Measurements from ENCODE around the gene PLVAP.

- TF ChIP-seq, protein P1, sequence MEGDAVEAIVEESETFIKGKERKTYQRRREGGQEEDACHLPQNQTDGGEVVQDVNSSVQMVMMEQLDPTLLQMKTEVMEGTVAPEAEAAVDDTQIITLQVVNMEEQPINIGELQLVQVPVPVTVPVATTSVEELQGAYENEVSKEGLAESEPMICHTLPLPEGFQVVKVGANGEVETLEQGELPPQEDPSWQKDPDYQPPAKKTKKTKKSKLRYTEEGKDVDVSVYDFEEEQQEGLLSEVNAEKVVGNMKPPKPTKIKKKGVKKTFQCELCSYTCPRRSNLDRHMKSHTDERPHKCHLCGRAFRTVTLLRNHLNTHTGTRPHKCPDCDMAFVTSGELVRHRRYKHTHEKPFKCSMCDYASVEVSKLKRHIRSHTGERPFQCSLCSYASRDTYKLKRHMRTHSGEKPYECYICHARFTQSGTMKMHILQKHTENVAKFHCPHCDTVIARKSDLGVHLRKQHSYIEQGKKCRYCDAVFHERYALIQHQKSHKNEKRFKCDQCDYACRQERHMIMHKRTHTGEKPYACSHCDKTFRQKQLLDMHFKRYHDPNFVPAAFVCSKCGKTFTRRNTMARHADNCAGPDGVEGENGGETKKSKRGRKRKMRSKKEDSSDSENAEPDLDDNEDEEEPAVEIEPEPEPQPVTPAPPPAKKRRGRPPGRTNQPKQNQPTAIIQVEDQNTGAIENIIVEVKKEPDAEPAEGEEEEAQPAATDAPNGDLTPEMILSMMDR (IDR thresholded peaks at IDR 0.05) = no peak
- no peak for TF ChIP-seq POLR2A (IDR thresholded peaks at IDR 0.05)
These were observed 40.1 kb downstream of the PLVAP start, which contains the start of gene GTPBP3 for GRCh38 chr19:17336872-17337674.

Data from lower leg skin (tissue), 3 donors.